Liver (tissue), 9 donors: Measurements from ENCODE around the gene CHAT. TPM values are rescaled to one million over a fixed set of nuclear protein-coding genes. Genes with fewer than 3 reads are reported as not detected.

Source experiments
- DNase-seq: peaks from one replicate; pipeline ENCODE4 v3.0.0-alpha.2; 2017; ENCODE audit warnings: low spot score
- H3K27ac ChIP-seq, 2 donors: one replicate each; pipeline ENCODE4 v1.7.0; 2013; ENCODE audit warnings: inconsistent platforms in 2 of 2, low read length in 2 of 2, control low read depth in 1 of 2, low read depth in 1 of 2, mild to moderate bottlenecking in 1 of 2
- H3K27me3 ChIP-seq, 4 donors: one replicate each; pipeline versions ENCODE4 v1.6.1 to v1.7.0; 2013; ENCODE audit warnings: low read length in 3 of 4, inconsistent platforms in 1 of 4, mild to moderate bottlenecking in 1 of 4, moderate library complexity in 1 of 4; ENCODE audit not compliant: control insufficient read depth in 4 of 4, insufficient read depth in 4 of 4
- H3K36me3 ChIP-seq, 4 donors: one replicate each; pipeline versions ENCODE4 v1.6.1 to v1.7.0; 2013; ENCODE audit warnings: low read length in 3 of 4, mild to moderate bottlenecking in 3 of 4, low read depth in 1 of 4, moderate library complexity in 1 of 4; ENCODE audit not compliant: control insufficient read depth in 4 of 4, insufficient read depth in 3 of 4
- H3K4me1 ChIP-seq, 4 donors: one replicate each; pipeline versions ENCODE4 v1.6.1 to v1.7.0; 2013; ENCODE audit warnings: low read length in 3 of 4, mild to moderate bottlenecking in 3 of 4, moderate library complexity in 1 of 4; ENCODE audit not compliant: control insufficient read depth in 4 of 4, insufficient read depth in 4 of 4
- H3K4me3 ChIP-seq, 3 donors: one replicate each; pipeline versions ENCODE4 v1.6.1 to v1.7.0; 2013; ENCODE audit warnings: low read length in 3 of 3, control low read depth in 1 of 3, low read depth in 1 of 3, mild to moderate bottlenecking in 1 of 3
- H3K9ac ChIP-seq, 2 donors: one replicate each; pipeline ENCODE4 v1.7.0; 2013; ENCODE audit warnings: low read length in 2 of 2, mild to moderate bottlenecking in 2 of 2, moderate library complexity in 2 of 2, control low read depth in 1 of 2, low read depth in 1 of 2
- H3K9me3 ChIP-seq, 4 donors: one replicate each; pipeline versions ENCODE4 v1.6.1 to v1.7.0; 2013; ENCODE audit warnings: low read length in 3 of 4; ENCODE audit not compliant: control insufficient read depth in 4 of 4
- ATF3 ChIP-seq: IDR thresholded peaks from 2 replicates; pipeline ENCODE4 v1.6.1; 2016; ENCODE audit warnings: antibody characterized with exemption
- CTCF ChIP-seq: fragments of 150-350 bp; IDR thresholded peaks from 2 replicates; pipeline ENCODE4 v1.5.1; 2017; ENCODE audit warnings: improper control_type of control experiment, low read depth, low read length; ENCODE audit not compliant: missing input control
- EGR1 ChIP-seq, 2 donors: IDR thresholded peaks; 2 replicates each; pipeline ENCODE4 v1.6.1; 2016 to 2018; ENCODE audit warnings: antibody characterized with exemption in 2 of 2, low read depth in 2 of 2
- FOXA1 ChIP-seq: IDR thresholded peaks from 2 replicates; pipeline ENCODE4 v1.6.1; 2016; ENCODE audit warnings: antibody characterized with exemption
- FOXA2 ChIP-seq: IDR thresholded peaks from 2 replicates; pipeline ENCODE4 v1.6.1; 2016; ENCODE audit warnings: antibody characterized with exemption
- GABPA ChIP-seq, 2 donors: IDR thresholded peaks in 1 of 2; conservative IDR thresholded peaks in 1 of 2; 2 replicates each; pipeline ENCODE4 v1.6.1; 2016; ENCODE audit warnings: antibody characterized with exemption in 2 of 2, mild to moderate bottlenecking in 1 of 2, moderate library complexity in 1 of 2
- HNF4A ChIP-seq, 2 donors: conservative IDR thresholded peaks; 2 replicates each; pipeline ENCODE4 v1.6.1; 2016; ENCODE audit warnings: antibody characterized with exemption in 2 of 2, mild to moderate bottlenecking in 2 of 2
- HNF4G ChIP-seq: IDR thresholded peaks from 2 replicates; pipeline ENCODE4 v1.6.1; 2016; ENCODE audit warnings: antibody characterized with exemption
- JUND ChIP-seq, 2 donors: IDR thresholded peaks; 2 replicates each; pipeline ENCODE4 v1.6.1; 2016; ENCODE audit warnings: antibody characterized with exemption in 2 of 2
- MAX ChIP-seq: IDR thresholded peaks from 2 replicates; pipeline ENCODE4 v1.6.1; 2016; ENCODE audit warnings: antibody characterized with exemption
- NR2F2 ChIP-seq: IDR thresholded peaks from 2 replicates; pipeline ENCODE4 v1.6.1; 2016; ENCODE audit warnings: antibody characterized with exemption
- RAD21 ChIP-seq, 2 donors: IDR thresholded peaks; 2 replicates each; pipeline ENCODE4 v1.6.1; 2016; ENCODE audit warnings: antibody characterized with exemption in 2 of 2, mild to moderate bottlenecking in 2 of 2
- REST ChIP-seq: IDR thresholded peaks from 2 replicates; pipeline ENCODE4 v1.6.1; 2016; ENCODE audit warnings: antibody characterized with exemption, mild to moderate bottlenecking
- RXRA ChIP-seq, 2 donors: IDR thresholded peaks; 2 replicates each; pipeline ENCODE4 v1.6.1; 2017 to 2018; ENCODE audit warnings: antibody characterized with exemption in 2 of 2, mild to moderate bottlenecking in 1 of 2
- SP1 ChIP-seq: IDR thresholded peaks from 2 replicates; pipeline ENCODE4 v1.6.1; 2018; ENCODE audit warnings: antibody characterized with exemption, mild to moderate bottlenecking
- TAF1 ChIP-seq: conservative IDR thresholded peaks from 2 replicates; pipeline ENCODE4 v1.6.1; 2016; ENCODE audit warnings: antibody characterized with exemption, mild to moderate bottlenecking
- YY1 ChIP-seq: IDR thresholded peaks from 2 replicates; pipeline ENCODE4 v1.6.1; 2016; ENCODE audit warnings: antibody characterized with exemption, mild to moderate bottlenecking
- ZBTB33 ChIP-seq: IDR thresholded peaks from 2 replicates; pipeline ENCODE4 v1.6.1; 2016; ENCODE audit warnings: antibody characterized with exemption
- WGBS: extraction: QIAGEN DNeasy Blood & Tissue Kit; methylation state at CpG from one replicate; pipeline ENCODE4 v1.1.7; 2013; 5-methylcytosine and 5-hydroxymethylcytosine counted together
- polyA plus RNA-seq, 2 donors: library from polyadenylated mRNA; stranded (reverse) in 1 of 2; unstranded in 1 of 2; fragments of 200-250 nt in 1 of 2; fragments of >200 nt in 1 of 2; fragmentation: Nextera tagmentation in 1 of 2; extraction: Ambion mirVana in 1 of 2; gene quantifications; one replicate each; pipeline versions ENCODE4 v1.2.1 to v1.2.3, GENCODE V29; 2013 to 2015
- total RNA-seq, 2 donors: library from RNA; depleted of rRNA; stranded (reverse); fragments of >200 nt; gene quantifications; one replicate each; pipeline ENCODE4 v1.2.3, GENCODE V29; 2014
- donor health status: healthy.
- donor health status: healthy.
- donor health status: healthy.
- donor health status: healthy.
- donor health status: healthy.

The CHAT gene
- total and polyA plus RNA-seq, 4 donors: not detected

- Histone ChIP-seq H3K4me1 (peaks cover 3 to 14% (median 7%) of the 10 kb centered on the region in 4 donors), H3K36me3 (no peaks in the 10 kb centered on the region), H3K9ac (no peak overlapping the region), H3K9me3 (no peaks in the 10 kb centered on the region), H3K27ac (no peak overlapping the region), H3K4me3 (no peak overlapping the region), H3K27me3 (peaks cover 8 to 24% (median 16%) of the 10 kb centered on the region in 4 donors)
- DNase-seq: no peak
- 11% methylated on average over 14 of the region's 14 CpGs for WGBS
- TF ChIP-seq EGR1 (IDR thresholded peaks at IDR 0.05; ENCODE audit: low read depth in 2 of 2) (no peak), ZBTB33 (no peak), NR2F2 (no peak), FOXA2 (no peak), CTCF (no peak)
These were observed 5.5 kb upstream of the CHAT start for GRCh38 chr10:49608166-49609005.

GRCh38 chr10:49609006-49609282, 4.9 kb upstream of the CHAT start:
- TF ChIP-seq HNF4G (no peak), TAF1 (no peak), FOXA2 (no peak), REST (no peak), HNF4A (conservative IDR thresholded peaks at IDR 0.05) (no peak), YY1 (no peak), NR2F2 (no peak), RXRA (IDR thresholded peaks at IDR 0.05) (no peak), FOXA1 (no peak), EGR1 (IDR thresholded peaks at IDR 0.05; ENCODE audit: low read depth in 2 of 2) (no peak), CTCF (no peak), GABPA (IDR thresholded peaks at IDR 0.05 in 1 of 2, conservative IDR thresholded peaks at IDR 0.05 in 1 of 2) (no peak), RAD21 (IDR thresholded peaks at IDR 0.05) (no peak), SP1 (no peak), MAX (no peak), ZBTB33 (no peak), ATF3 (no peak), JUND (IDR thresholded peaks at IDR 0.05) (no peak)
- Histone ChIP-seq H3K9ac (no peak overlapping the region), H3K36me3 (no peaks in the 10 kb centered on the region), H3K9me3 (no peaks in the 10 kb centered on the region), H3K27ac (no peak overlapping the region), H3K4me1 (peaks cover 3 to 14% (median 7%) of the 10 kb centered on the region in 4 donors), H3K4me3 (no peak overlapping the region), H3K27me3 (peaks cover 8 to 21% (median 18%) of the 10 kb centered on the region in 4 donors)
- 5% methylated on average over 19 of the region's 19 CpGs for WGBS
- DNase-seq: no peak
